ENCODE results near the gene ATXN7.

Gene ATXN7

GRCh38 chr3:63863150-63864007, at the start of gene ATXN7, which contains the start of gene THOC7:
Gene ATXN7 (plus strand): TSS chr3:63863867. CDS start chr3:63912599, 48,732 bp downstream.
Gene THOC7 (minus strand): TSS chr3:63863805. CDS start chr3:63863790, 15 bp downstream.
- DNase-seq = no peak

- DNase-seq = no peak
These were observed 49.4 kb upstream of the ATXN7 start for GRCh38 chr3:63814237-63814636.

GRCh38 chr3:63817225-63817624, 46.4 kb upstream of the ATXN7 start:
- no peak for DNase-seq

- DNase-seq = no peak
These were observed 45.2 kb upstream of the ATXN7 start for GRCh38 chr3:63818282-63819150.

- no peak for DNase-seq
These were observed 44.6 kb upstream of the ATXN7 start, which contains the start of gene C3orf49 for GRCh38 chr3:63819151-63819398. Gene C3orf49 (plus strand): TSS chr3:63819299. CDS start chr3:63819472, 173 bp downstream.

GRCh38 chr3:63824309-63824708, 39.4 kb upstream of the ATXN7 start:
- no peak for DNase-seq

GRCh38 chr3:63830526-63830925, 33.1 kb upstream of the ATXN7 start:
- DNase-seq = no peak

GRCh38 chr3:63832395-63832794, 31.3 kb upstream of the ATXN7 start:
- no peak for DNase-seq

GRCh38 chr3:63841704-63842103, 22.0 kb upstream of the ATXN7 start:
- no peak for DNase-seq

- no peak for DNase-seq
These were observed 21.5 kb upstream of the ATXN7 start for GRCh38 chr3:63842127-63842526.

GRCh38 chr3:63845215-63845614, 18.5 kb upstream of the ATXN7 start:
- DNase-seq = no peak

- DNase-seq = no peak
These were observed 15.8 kb upstream of the ATXN7 start for GRCh38 chr3:63847718-63848450.

GRCh38 chr3:63849175-63849574, 14.5 kb upstream of the ATXN7 start:
- no peak for DNase-seq

- no peak for DNase-seq
These were observed 12.4 kb upstream of the ATXN7 start for GRCh38 chr3:63851287-63851686.

GRCh38 chr3:63853106-63853505, 10.6 kb upstream of the ATXN7 start:
- DNase-seq = no peak

- DNase-seq = no peak
These were observed 8.2 kb upstream of the ATXN7 start for GRCh38 chr3:63855333-63855940.

GRCh38 chr3:63857311-63857710, 6.4 kb upstream of the ATXN7 start:
- no peak for DNase-seq

- no peak for DNase-seq
These were observed 2.9 kb upstream of the ATXN7 start for GRCh38 chr3:63860776-63861175.

- DNase-seq = no peak
These were observed 2.4 kb upstream of the ATXN7 start for GRCh38 chr3:63861306-63861705.

- DNase-seq = no peak
These were observed 890 bp upstream of the ATXN7 start for GRCh38 chr3:63862804-63863149.

- no peak for DNase-seq
These were observed 619 bp downstream of the ATXN7 start for GRCh38 chr3:63864008-63864964.

- no peak for DNase-seq
These were observed 1.3 kb downstream of the ATXN7 start for GRCh38 chr3:63864965-63865327.
